Loucy (cell line): ENCODE measurements around the gene BIRC2.

ENCODE experiments used
- CTCF ChIP-seq: fragments of 200-600 bp; sonication (generic); conservative IDR thresholded peaks from 2 replicates; pipeline ENCODE4 v1.5.1; 2014; ENCODE audit warnings: mild to moderate bottlenecking, antibody characterized with exemption, low read length
- EZH2phosphoT487 ChIP-seq: fragments of 200-600 bp; IDR thresholded peaks from 2 replicates; pipeline ENCODE4 v1.6.1; 2018; ENCODE audit warnings: antibody characterized with exemption, mild to moderate bottlenecking, moderate library complexity, borderline replicate concordance

DNA sequence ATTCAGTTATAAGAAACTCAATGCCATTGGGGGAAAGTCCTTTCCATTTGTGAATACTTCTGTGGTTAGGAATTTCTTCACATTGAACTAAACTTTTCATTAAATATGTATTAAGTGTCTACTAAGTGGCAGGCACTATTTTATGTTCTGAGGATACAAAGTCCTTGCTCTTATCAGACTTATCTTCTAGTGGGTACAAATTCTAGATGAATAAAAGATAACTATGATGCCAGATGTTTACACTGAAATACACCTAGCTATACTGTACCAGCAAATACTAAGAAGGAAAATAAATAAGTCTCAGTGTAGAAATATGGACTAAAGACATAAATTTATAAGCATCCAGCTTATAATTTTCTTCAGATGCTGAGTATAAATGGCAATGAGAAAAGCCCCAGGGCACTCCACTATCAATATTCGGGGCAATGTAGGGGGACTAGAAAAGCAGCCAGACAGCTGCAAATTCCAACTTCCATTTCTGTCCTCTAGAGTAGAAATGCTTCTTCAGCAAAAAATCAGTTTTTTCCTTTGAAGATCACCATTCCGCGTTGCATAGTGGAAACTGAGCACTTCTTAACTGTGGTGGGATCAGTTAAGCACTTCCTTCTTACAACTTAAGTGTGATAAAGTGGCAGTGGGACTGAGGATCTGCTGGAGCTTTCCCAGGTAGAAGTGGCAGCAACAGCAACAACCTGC is 41.5 kb upstream of the BIRC2 start:
- TF ChIP-seq CTCF = no peak
- TF ChIP-seq EZH2phosphoT487 = no peak
